ENCODE data around the gene MRPL27.
"Not testable (repeated sequence)": the region's sequence is repeated elsewhere in the genome, so short reads cannot be mapped to it uniquely, and the experiment has no call there.

MRPL27 gene

GRCh38 chr17:50398672-50399071 is 25.7 kb upstream of the MRPL27 start:
- not testable (repeated sequence) for H3K9me3 ChIP-seq (ENCODE audit: control insufficient read depth, low read depth, low read length); H3K9ac ChIP-seq (ENCODE audit: low read length); H3K27me3 ChIP-seq (ENCODE audit: control insufficient read depth, insufficient read depth, low read length); H3K4me1 ChIP-seq (ENCODE audit: control insufficient read depth, low read depth, low read length); H3K4me3 ChIP-seq (ENCODE audit: low read length); H3K27ac ChIP-seq (ENCODE audit: low read length)
- peaks cover 11% of the 10 kb centered on the region for H3K36me3 ChIP-seq (ENCODE audit: control insufficient read depth, low read depth, low read length)

- Histone ChIP-seq H3K27ac (ENCODE audit: low read length) (no peak overlapping the region), H3K9ac (ENCODE audit: low read length) (no peak overlapping the region), H3K4me3 (ENCODE audit: low read length) (peak overlapping the region; percentile 82)
Observed at GRCh38 chr17:50397919-50398285, 24.9 kb upstream of the MRPL27 start.

GRCh38 chr17:50397111-50397918 is 24.3 kb upstream of the MRPL27 start, which contains the start of gene LRRC59:
LRRC59 (minus strand) TSS chr17:50397523; CDS start chr17:50397317, 206 bp downstream.
- H3K4me3 ChIP-seq (ENCODE audit: low read length), result peak within 1 kb of the TSS; percentile 82
- peak within 1 kb of the TSS; percentile 72 for H3K9ac ChIP-seq (ENCODE audit: low read length)
- H3K36me3 ChIP-seq (ENCODE audit: control insufficient read depth, low read depth, low read length), result peaks cover 25% of the 10 kb centered on the region
- H3K27ac ChIP-seq (ENCODE audit: low read length), result no peak within 1 kb of the TSS
- H3K9me3 ChIP-seq (ENCODE audit: control insufficient read depth, low read depth, low read length), result no peaks in the 10 kb centered on the region
- no peaks in the 10 kb centered on the region for H3K27me3 ChIP-seq (ENCODE audit: control insufficient read depth, insufficient read depth, low read length)
- peaks cover 3% of the 10 kb centered on the region for H3K4me1 ChIP-seq (ENCODE audit: control insufficient read depth, low read depth, low read length)

More at GRCh38 chr17:50397919-50398285, 24.9 kb upstream of the MRPL27 start:
- Histone ChIP-seq H3K4me1 (ENCODE audit: control insufficient read depth, low read depth, low read length) (peaks cover 6% of the 10 kb centered on the region), H3K36me3 (ENCODE audit: control insufficient read depth, low read depth, low read length) (peaks cover 19% of the 10 kb centered on the region), H3K27me3 (ENCODE audit: control insufficient read depth, insufficient read depth, low read length) (no peaks in the 10 kb centered on the region), H3K9me3 (ENCODE audit: control insufficient read depth, low read depth, low read length) (no peaks in the 10 kb centered on the region)

- Histone ChIP-seq H3K9me3 (ENCODE audit: control insufficient read depth, low read depth, low read length) (no peaks in the 10 kb centered on the region), H3K4me1 (ENCODE audit: control insufficient read depth, low read depth, low read length) (peaks cover 3% of the 10 kb centered on the region), H3K27me3 (ENCODE audit: control insufficient read depth, insufficient read depth, low read length) (no peaks in the 10 kb centered on the region), H3K27ac (ENCODE audit: low read length) (no peak overlapping the region), H3K36me3 (ENCODE audit: control insufficient read depth, low read depth, low read length) (peaks cover 33% of the 10 kb centered on the region), H3K4me3 (ENCODE audit: low read length) (peak overlapping the region; percentile 82), H3K9ac (ENCODE audit: low read length) (peak overlapping the region; percentile 72)
Observed at GRCh38 chr17:50396261-50397110, 23.5 kb upstream of the MRPL27 start.

- no peaks in the 10 kb centered on the region for H3K9me3 ChIP-seq (ENCODE audit: control insufficient read depth, low read depth, low read length)
- H3K36me3 ChIP-seq (ENCODE audit: control insufficient read depth, low read depth, low read length), result peaks cover 51% of the 10 kb centered on the region
- H3K9ac ChIP-seq (ENCODE audit: low read length), result no peak overlapping the region
- H3K27me3 ChIP-seq (ENCODE audit: control insufficient read depth, insufficient read depth, low read length), result no peaks in the 10 kb centered on the region
- no peak overlapping the region for H3K4me3 ChIP-seq (ENCODE audit: low read length)
- peaks cover 3% of the 10 kb centered on the region for H3K4me1 ChIP-seq (ENCODE audit: control insufficient read depth, low read depth, low read length)
- no peak overlapping the region for H3K27ac ChIP-seq (ENCODE audit: low read length)
Observed at GRCh38 chr17:50394711-50395110, 21.7 kb upstream of the MRPL27 start.

- H3K9me3 ChIP-seq (ENCODE audit: control insufficient read depth, low read depth, low read length), result no peaks in the 10 kb centered on the region
- H3K36me3 ChIP-seq (ENCODE audit: control insufficient read depth, low read depth, low read length), result peaks cover 61% of the 10 kb centered on the region
- H3K27me3 ChIP-seq (ENCODE audit: control insufficient read depth, insufficient read depth, low read length), result no peaks in the 10 kb centered on the region
- H3K27ac ChIP-seq (ENCODE audit: low read length), result no peak overlapping the region
- no peak overlapping the region for H3K4me3 ChIP-seq (ENCODE audit: low read length)
- H3K9ac ChIP-seq (ENCODE audit: low read length), result no peak overlapping the region
- H3K4me1 ChIP-seq (ENCODE audit: control insufficient read depth, low read depth, low read length), result peaks cover 3% of the 10 kb centered on the region
Observed at GRCh38 chr17:50393700-50394099, 20.7 kb upstream of the MRPL27 start.

GRCh38 chr17:50392621-50393020 is 19.6 kb upstream of the MRPL27 start:
- Histone ChIP-seq H3K27ac (ENCODE audit: low read length) (no peak overlapping the region), H3K9me3 (ENCODE audit: control insufficient read depth, low read depth, low read length) (no peaks in the 10 kb centered on the region), H3K9ac (ENCODE audit: low read length) (no peak overlapping the region), H3K4me1 (ENCODE audit: control insufficient read depth, low read depth, low read length) (peaks cover under 1% of the 10 kb centered on the region), H3K36me3 (ENCODE audit: control insufficient read depth, low read depth, low read length) (peaks cover 71% of the 10 kb centered on the region), H3K4me3 (ENCODE audit: low read length) (no peak overlapping the region), H3K27me3 (ENCODE audit: control insufficient read depth, insufficient read depth, low read length) (no peaks in the 10 kb centered on the region)

- H3K9me3 ChIP-seq (ENCODE audit: control insufficient read depth, low read depth, low read length), result no peaks in the 10 kb centered on the region
- H3K4me1 ChIP-seq (ENCODE audit: control insufficient read depth, low read depth, low read length), result no peaks in the 10 kb centered on the region
- peaks cover 98% of the 10 kb centered on the region for H3K36me3 ChIP-seq (ENCODE audit: control insufficient read depth, low read depth, low read length)
- H3K9ac ChIP-seq (ENCODE audit: low read length), result no peak overlapping the region
- H3K4me3 ChIP-seq (ENCODE audit: low read length), result no peak overlapping the region
- no peaks in the 10 kb centered on the region for H3K27me3 ChIP-seq (ENCODE audit: control insufficient read depth, insufficient read depth, low read length)
- H3K27ac ChIP-seq (ENCODE audit: low read length), result no peak overlapping the region
Observed at GRCh38 chr17:50389534-50389933, 16.6 kb upstream of the MRPL27 start.

- no peaks in the 10 kb centered on the region for H3K27me3 ChIP-seq (ENCODE audit: control insufficient read depth, insufficient read depth, low read length)
- H3K36me3 ChIP-seq (ENCODE audit: control insufficient read depth, low read depth, low read length), result peaks cover 96% of the 10 kb centered on the region
- H3K4me3 ChIP-seq (ENCODE audit: low read length), result no peak overlapping the region
- H3K4me1 ChIP-seq (ENCODE audit: control insufficient read depth, low read depth, low read length), result no peaks in the 10 kb centered on the region
- no peak overlapping the region for H3K27ac ChIP-seq (ENCODE audit: low read length)
- no peak overlapping the region for H3K9ac ChIP-seq (ENCODE audit: low read length)
- no peaks in the 10 kb centered on the region for H3K9me3 ChIP-seq (ENCODE audit: control insufficient read depth, low read depth, low read length)
Observed at GRCh38 chr17:50388728-50389127, 15.7 kb upstream of the MRPL27 start.

- Histone ChIP-seq H3K36me3 (ENCODE audit: control insufficient read depth, low read depth, low read length) (peaks cover 96% of the 10 kb centered on the region), H3K4me1 (ENCODE audit: control insufficient read depth, low read depth, low read length) (no peaks in the 10 kb centered on the region), H3K9me3 (ENCODE audit: control insufficient read depth, low read depth, low read length) (no peaks in the 10 kb centered on the region), H3K27me3 (ENCODE audit: control insufficient read depth, insufficient read depth, low read length) (no peaks in the 10 kb centered on the region), H3K9ac (ENCODE audit: low read length) (no peak overlapping the region), H3K27ac (ENCODE audit: low read length) (no peak overlapping the region), H3K4me3 (ENCODE audit: low read length) (no peak overlapping the region)
Observed at GRCh38 chr17:50386510-50386909, 13.5 kb upstream of the MRPL27 start.

GRCh38 chr17:50382931-50383330 is 9.9 kb upstream of the MRPL27 start:
- Histone ChIP-seq H3K27me3 (ENCODE audit: control insufficient read depth, insufficient read depth, low read length) (no peaks in the 10 kb centered on the region), H3K9me3 (ENCODE audit: control insufficient read depth, low read depth, low read length) (no peaks in the 10 kb centered on the region), H3K36me3 (ENCODE audit: control insufficient read depth, low read depth, low read length) (peaks cover 87% of the 10 kb centered on the region), H3K4me1 (ENCODE audit: control insufficient read depth, low read depth, low read length) (no peaks in the 10 kb centered on the region), H3K4me3 (ENCODE audit: low read length) (no peak overlapping the region), H3K27ac (ENCODE audit: low read length) (no peak overlapping the region), H3K9ac (ENCODE audit: low read length) (no peak overlapping the region)

All from iPS-18a (cell line).